ENCODE data around the gene ACTL10. TPM values are rescaled to one million over a fixed set of nuclear protein-coding genes. Genes with fewer than 3 reads are reported as not detected.
A peak's percentile ranks its signal among the peaks of the same experiment; 100 is the strongest.

The ACTL10 gene
- total and polyA plus RNA-seq, 2 of the 13 experiments (the other 11 are each of a cell fraction or from before 2014, with no cell fraction given) = not detected

- TF ChIP-seq THRA (CRISPR knock-in tag; IDR thresholded peaks at IDR 0.05; ENCODE audit: borderline replicate concordance) (peak; percentile 60), IRF2 (CRISPR knock-in tag; IDR thresholded peaks at IDR 0.05) (no peak), ZNF773 (CRISPR knock-in tag; IDR thresholded peaks at IDR 0.05; ENCODE audit: borderline replicate concordance) (no peak), ZNF101 (CRISPR knock-in tag; IDR thresholded peaks at IDR 0.05; ENCODE audit: borderline replicate concordance, low read depth) (no peak), NFE2L2 (IDR thresholded peaks at IDR 0.05; ENCODE audit: low read length) (no peak), PAWR (CRISPR knock-in tag; IDR thresholded peaks at IDR 0.05; ENCODE audit: borderline replicate concordance) (no peak), ZNF672 (CRISPR knock-in tag; IDR thresholded peaks at IDR 0.05) (no peak), FOXA1 (IDR thresholded peaks at IDR 0.05) (no peak), FOXA1 (CRISPR knock-in tag; IDR thresholded peaks at IDR 0.05) (peak; percentile 87), ZSCAN30 (CRISPR knock-in tag; IDR thresholded peaks at IDR 0.05) (no peak), HMG20B (CRISPR knock-in tag; conservative IDR thresholded peaks at IDR 0.05) (0 out of 2 replicates have a peak, but pooled peaks have one; percentile 26), ZNF550 (CRISPR knock-in tag; IDR thresholded peaks at IDR 0.05; ENCODE audit: borderline replicate concordance) (no peak), BCL3 (CRISPR knock-in tag; IDR thresholded peaks at IDR 0.05) (no peak), POGK (CRISPR knock-in tag; conservative IDR thresholded peaks at IDR 0.05) (no peak), TOE1 (CRISPR knock-in tag; IDR thresholded peaks at IDR 0.05) (no peak), KLF11 (CRISPR knock-in tag; IDR thresholded peaks at IDR 0.05) (no peak), DPF2 (CRISPR knock-in tag; IDR thresholded peaks at IDR 0.05; ENCODE audit: borderline replicate concordance, low read depth) (peak; percentile 31; the same call in 1 of the 2 replicates), CREBL2 (CRISPR knock-in tag; IDR thresholded peaks at IDR 0.05; ENCODE audit: borderline replicate concordance) (no peak), ZNF660 (CRISPR knock-in tag; IDR thresholded peaks at IDR 0.05; ENCODE audit: borderline replicate concordance, low read depth) (no peak), ZNF10 (CRISPR knock-in tag; IDR thresholded peaks at IDR 0.05; ENCODE audit: borderline replicate concordance, low read depth) (no peak), NCOA1 (CRISPR knock-in tag; IDR thresholded peaks at IDR 0.05) (peak; percentile 82), ZFP82 (CRISPR knock-in tag; IDR thresholded peaks at IDR 0.05; ENCODE audit: borderline replicate concordance) (no peak), SRSF9 (IDR thresholded peaks at IDR 0.05; ENCODE audit: borderline replicate concordance, insufficient read depth, low read depth, low read length, poor library complexity, severe bottlenecking) (no peak), FOXK2 (IDR thresholded peaks at IDR 0.05) (no peak), KAT8 (CRISPR knock-in tag; IDR thresholded peaks at IDR 0.05) (peak; percentile 35; the same call in 1 of the 2 replicates), GATAD1 (CRISPR knock-in tag; IDR thresholded peaks at IDR 0.05) (no peak), TEF (CRISPR knock-in tag; IDR thresholded peaks at IDR 0.05) (no peak), ZSCAN31 (CRISPR knock-in tag; IDR thresholded peaks at IDR 0.05; ENCODE audit: low read depth) (no peak)
Measured at GRCh38 chr20:33688938-33689424, 22.2 kb downstream of the ACTL10 start (continued).
